ENCODE measurements around the gene EXOC7.
"Not testable (repeated sequence)": the region's sequence is repeated elsewhere in the genome, so short reads cannot be mapped to it uniquely, and the experiment has no call there.

The EXOC7 gene

DNA sequence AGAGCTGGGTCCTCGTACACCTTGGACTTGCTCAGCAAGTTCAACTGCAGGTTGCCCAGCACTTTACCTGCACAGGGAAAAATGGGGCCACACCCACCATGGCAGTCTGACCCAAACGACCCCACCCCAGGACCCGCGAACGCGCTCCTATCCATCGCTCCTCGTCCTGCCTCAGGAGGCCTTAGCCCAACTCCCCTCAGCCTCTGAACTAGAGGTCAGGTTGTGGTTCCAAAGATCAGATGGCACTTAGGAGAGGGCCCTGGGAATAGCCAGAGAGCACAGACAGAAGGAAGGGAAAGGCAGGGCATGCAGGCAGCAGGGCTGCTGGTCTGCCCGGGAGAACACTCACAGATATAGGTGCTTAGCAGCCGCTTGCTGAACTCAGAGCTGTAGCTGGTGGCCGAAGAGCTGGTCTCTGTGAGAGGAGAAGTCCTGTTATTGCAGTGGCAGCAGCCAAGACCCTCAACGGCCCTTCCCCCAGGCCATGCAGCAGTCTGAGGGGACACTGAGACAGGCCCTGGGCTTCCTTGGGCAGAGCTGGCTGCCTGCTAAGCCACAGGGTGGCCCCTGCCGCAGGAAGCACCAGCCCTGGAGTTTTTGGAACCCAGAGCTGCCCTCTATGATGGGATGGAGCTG is 17.7 kb downstream of the EXOC7 start:
- DNase-seq, result no peak

DNA sequence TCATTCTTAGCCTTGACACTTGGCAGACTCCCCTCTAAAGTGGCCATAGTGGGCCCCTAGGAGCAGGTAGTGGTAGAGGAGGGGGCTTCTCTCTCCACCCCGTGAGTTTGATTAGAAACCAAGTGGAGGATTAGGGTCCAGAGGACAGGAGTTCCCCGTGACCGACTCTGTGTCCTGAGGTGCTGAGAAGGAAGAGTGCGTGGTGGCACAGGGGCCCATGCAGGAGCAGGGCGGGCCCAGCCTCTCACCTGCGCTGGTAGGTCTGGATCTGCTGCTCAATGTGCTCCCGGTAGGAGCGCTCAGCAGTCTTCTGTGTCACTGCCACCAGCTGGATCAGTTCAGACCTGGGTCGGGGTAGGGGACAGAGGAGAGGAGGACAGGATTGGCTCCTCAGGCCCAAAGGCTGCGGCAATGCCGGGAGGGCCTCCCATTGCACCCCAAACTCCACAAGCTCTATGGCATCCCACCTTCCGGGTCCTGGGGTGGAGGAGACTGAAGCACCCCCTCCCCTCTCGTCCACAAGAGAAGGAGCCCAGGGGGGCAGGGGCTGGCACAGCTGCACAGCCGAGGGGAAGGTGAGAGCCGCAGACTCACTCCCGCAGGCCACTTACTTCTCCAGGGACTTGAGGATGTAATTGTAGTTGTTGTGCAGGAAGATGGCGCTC is 18.4 kb downstream of the EXOC7 start:
- DNase-seq, result no peak

DNA sequence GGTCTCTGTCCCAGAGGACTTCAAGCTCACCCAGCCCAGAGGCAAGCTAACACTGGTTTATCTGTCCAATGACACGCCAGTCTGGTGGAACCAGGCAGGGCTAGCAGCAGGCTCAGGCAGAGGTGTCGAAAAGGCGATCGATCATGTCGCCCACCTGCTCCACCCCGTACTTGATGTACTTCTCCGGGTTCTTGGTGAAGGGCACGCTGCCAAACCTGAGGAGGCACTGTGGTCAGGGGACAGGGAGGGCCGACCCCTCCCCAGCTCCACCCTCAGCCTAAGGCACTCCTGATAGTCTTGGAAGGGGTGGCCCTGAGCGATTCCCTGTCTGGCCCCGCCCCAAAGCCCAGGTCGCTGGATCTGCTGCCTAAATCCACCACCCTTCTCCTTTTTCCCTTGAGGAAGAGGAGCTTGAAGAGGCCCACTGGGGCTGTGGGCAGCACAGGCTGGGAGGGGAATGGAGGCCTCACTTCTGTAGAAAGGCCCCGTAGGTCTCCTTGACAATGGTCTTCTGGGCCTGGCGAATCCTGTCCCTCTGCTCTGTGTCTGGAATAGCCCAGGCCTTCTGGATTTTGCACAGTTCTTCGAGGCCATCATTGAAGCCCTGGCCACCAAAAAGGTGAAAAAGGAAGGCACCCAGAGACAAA is 19.9 kb downstream of the EXOC7 start:
- DNase-seq, result no peak

DNA sequence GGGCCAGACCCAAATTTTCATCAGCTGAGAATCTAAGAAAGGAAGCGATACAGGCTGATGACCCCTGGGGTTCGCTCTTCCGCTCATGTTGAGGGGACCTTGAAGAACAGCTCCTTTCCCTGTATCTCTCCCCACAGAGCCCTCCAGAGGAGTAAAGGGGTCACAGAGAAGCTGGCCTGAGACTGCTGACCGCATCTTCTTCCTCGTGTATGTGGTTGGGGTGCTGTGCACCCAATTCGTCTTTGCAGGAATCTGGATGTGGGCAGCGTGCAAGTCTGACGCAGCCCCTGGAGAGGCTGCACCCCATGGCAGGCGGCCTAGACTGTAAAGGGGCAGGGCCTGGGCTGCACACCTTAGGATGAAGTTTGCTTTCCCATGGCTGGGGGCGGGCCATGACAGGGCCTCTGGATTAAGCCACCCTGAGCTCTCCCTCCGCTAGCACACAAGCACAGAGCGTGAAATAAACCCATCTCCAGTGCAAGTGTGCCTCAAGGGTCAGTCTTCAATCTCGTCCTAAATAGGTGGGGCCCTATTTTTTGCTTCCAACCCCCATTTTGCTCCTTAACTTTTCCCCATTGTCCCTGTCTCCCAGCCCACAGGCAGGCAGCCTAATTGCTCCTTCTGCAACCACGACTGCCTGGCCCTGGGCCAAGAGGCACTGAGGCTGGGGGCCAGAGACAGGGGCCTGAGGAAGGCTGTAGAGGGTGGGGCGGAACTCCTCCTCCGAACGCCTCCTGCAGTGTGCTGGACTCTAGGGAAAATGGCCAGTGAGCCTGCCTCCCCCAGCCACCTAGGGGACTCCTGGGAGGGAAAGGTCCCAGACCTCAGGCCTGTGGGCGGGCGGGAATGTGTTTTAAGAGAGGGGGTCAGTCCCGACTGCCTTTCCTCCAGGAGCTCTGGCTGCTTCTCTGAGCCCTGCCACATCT is 21.0 kb downstream of the EXOC7 start:
- peak; percentile 36 for DNase-seq

DNA sequence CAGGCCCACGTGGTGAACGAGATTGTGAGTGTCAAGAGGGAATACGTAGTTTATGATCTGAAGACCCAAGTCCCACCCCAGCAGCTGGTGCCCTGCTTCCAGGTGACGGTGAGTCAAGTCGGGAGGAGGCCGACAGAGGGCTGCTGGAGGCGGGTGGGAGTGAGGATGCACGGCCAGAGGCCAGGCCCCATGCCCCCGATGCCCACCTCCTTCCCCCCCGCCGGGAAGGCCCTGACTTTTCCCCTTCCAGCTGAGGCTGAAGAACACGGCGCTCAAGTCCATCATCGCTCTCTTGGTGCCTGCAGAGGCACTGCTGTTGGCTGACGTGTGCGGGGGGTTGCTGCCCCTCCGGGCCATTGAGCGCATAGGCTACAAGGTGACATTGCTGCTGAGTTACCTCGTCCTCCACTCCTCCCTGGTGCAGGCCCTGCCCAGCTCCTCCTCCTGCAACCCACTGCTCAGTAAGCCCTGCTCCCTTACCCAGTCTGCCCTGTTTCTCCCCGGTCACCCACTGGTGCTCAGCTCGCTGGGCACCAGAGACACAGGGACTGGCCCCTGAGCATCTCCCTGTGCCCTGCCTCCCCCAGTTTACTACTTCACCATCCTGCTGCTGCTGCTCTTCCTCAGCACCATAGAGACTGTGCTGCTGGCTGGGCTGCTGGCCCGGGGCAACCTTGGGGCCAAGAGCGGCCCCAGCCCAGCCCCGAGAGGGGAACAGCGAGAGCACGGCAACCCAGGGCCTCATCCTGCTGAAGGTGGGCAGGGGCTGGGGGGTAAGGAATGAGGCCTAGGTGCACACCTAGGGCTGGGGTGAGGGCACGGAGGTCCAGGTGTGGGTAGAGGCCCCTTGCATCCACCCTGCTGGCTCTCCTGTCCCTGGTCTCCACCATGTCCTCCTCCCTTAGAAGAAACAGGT is 22.0 kb downstream of the EXOC7 start:
- peak; percentile 29 for DNase-seq

DNA sequence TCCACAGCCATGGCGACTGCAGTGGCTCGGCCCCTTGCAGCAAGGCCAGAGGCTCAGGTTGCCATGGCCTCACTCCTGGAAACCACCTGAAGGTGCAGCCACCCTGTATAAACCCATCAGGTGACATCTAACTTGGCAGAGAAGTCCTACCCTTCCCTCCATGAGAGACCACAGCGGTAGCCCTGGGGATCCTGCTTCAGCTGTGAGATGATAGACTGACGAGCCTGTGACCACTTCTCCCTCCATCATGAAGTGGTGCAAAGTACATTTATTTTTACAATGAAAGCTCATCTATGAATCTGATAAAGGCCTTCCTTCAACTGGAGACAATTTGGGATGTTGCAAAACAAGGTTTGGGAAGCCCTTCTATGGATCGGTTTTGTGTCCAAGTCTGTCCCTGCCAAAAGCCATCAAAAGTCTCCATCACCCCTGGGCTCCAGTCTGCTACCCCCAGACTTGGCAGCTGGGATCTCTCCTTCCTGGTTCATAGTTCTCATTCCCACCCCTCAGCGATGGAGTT is 22.8 kb downstream of the EXOC7 start:
- DNase-seq, result no peak

DNA sequence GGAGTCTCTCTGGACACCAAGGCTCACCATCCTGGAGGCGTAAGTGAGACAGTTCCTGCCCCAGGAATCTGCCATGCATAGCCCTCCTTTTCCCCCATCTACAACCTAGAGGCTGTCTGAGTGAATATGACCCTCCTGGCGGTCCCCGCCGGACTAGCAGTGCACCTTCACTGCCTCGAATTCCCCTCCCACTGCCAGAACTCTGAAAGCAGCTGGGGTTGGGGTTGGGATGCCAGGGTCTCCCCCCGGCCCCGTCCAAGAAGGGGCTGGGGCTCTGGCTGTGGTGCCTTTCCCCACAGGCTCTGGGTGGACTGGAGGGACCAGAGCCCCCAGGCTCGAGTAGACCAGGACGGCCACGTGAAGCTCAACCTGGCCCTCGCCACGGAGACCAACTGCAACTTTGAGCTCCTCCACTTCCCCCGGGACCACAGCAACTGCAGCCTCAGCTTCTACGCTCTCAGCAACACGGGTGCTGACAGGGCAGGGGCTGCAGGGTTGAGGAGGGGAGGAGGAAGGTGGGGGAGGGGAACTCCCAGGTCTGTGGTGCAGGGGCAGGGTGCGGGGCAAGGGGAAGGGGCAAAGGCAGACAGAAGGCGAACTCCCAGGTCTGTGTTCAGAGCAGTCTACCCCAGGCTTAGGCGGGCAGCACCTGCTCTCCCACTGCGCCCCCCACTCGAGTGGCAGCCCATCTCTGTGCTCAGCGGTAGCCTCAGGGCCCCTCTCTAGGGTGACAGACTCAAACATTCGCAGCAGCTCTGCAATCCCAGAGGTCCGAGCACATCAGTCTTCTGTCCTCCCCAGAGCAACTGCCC is 23.4 kb downstream of the EXOC7 start:
- DNase-seq, result peak; percentile 48

DNA sequence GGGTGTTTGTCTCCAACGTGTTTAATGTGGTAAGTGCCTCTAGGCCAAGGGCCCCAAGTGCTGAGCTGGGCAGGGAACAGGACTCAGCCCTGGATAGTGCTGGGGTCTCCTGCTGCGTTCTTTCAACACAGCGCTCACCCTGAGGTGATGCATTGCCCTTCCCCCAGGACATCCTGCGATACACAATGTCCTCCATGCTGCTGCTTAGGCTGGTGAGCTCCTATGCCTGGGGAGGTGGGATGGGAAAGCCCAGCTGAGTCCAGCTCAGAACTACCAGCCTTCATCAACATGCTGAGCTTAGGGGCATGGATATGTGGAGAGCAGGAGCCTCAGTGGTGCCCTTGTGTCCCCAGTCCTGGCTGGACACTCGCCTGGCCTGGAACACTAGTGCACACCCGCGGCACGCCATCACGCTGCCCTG is 24.0 kb downstream of the EXOC7 start:
- DNase-seq, result peak; percentile 23

DNA sequence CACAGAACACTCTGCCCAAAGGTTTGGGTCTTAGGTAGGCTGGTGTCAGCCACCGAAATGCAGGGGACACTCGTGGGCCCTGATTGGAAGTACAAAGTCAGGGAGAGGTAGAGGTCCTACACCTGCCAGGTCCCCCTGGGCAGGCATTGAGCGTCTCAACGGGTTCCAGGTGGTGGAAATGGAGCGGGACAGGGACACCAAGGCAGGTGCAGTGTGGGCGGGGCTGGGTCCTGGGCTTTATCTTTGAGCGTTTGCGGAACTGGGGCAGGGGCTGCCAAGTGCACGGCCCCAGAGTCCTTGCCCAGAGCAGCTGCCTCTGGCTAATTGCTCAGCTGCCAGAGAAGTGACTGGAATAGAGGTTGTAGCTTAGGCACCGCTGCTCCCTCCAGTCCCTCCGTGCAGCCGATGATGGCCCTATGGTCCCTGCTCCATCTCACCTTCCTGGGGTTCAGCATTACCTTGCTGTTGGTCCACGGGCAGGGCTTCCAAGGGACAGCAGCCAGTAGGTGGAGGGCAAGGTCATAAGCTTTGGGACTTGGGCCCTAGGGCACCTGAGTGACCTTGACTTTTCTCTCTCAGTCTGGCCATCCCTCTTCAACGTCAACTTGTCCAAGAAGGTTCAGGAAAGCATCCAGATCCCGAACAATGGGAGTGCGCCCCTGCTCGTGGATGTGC is 24.6 kb downstream of the EXOC7 start, which contains the start of gene ZACN:
Gene ZACN (plus strand): TSS at position 323 of the 675 bp plus-strand sequence. CDS start 83 bp downstream, at position 406.
- peak; percentile 19 for DNase-seq

DNA sequence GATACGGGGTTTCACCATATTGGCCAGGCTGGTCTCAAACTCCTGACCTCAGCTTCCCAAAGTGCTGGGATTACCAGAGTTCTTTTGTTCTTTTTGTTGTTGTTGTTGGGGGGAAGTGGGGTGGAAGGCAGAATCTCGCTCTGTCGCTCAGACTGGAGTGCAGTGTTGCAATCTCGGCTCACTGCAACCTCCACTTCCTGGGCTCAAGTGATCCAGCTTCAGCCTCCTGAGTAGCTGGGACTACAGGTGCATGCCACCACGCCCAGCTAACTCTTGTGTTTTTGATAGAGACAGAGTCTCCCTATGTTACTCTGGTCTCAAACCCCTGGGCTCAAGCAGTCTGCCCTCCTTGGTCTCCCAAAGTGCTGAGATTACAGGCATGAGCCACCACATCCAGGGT is 25.2 kb downstream of the EXOC7 start:
- not testable (repeated sequence) for DNase-seq

DNA sequence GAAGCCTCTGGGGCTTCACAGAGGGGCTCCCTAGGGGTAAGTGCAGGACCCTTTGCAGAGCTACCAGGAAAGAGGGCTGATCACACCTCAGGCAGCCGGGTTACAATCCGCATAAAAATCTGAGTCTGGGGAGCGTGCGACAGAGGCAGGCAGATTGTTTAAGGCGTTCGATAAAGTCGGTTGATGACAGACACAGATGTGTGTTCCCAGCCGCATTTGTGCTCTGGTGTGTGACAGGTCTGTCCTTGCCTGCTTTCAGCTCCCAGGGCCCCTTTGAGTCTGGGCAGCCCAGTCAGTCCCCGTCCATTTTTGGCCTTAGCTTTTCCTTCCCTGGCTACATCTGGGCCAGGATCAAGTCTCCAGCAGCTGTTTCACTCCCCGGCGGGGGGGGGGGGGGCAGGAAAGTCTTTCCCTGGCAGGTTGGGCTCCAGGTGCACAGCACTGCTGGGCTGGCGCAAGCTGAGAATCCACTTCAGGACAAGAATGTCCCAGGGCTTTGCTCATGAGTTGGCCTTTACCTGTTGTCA is 25.9 kb downstream of the EXOC7 start:
- peak; percentile 48 for DNase-seq

DNA sequence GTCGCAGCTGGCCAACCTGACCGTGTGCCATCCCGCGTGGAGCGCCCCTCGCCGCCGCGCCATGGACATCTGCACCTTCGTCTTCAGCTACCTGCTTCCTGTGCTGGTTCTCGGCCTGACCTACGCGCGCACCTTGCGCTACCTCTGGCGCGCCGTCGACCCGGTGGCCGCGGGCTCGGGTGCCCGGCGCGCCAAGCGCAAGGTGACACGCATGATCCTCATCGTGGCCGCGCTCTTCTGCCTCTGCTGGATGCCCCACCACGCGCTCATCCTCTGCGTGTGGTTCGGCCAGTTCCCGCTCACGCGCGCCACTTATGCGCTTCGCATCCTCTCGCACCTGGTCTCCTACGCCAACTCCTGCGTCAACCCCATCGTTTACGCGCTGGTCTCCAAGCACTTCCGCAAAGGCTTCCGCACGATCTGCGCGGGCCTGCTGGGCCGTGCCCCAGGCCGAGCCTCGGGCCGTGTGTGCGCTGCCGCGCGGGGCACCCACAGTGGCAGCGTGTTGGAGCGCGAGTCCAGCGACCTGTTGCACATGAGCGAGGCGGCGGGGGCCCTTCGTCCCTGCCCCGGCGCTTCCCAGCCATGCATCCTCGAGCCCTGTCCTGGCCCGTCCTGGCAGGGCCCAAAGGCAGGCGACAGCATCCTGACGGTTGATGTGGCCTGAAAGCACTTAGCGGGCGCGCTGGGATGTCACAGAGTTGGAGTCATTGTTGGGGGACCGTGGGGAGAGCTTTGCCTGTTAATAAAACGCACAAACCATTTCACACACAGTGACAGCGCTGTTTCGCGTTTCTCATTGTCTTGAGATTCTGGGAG is 26.6 kb downstream of the EXOC7 start:
- DNase-seq, result no peak

DNA sequence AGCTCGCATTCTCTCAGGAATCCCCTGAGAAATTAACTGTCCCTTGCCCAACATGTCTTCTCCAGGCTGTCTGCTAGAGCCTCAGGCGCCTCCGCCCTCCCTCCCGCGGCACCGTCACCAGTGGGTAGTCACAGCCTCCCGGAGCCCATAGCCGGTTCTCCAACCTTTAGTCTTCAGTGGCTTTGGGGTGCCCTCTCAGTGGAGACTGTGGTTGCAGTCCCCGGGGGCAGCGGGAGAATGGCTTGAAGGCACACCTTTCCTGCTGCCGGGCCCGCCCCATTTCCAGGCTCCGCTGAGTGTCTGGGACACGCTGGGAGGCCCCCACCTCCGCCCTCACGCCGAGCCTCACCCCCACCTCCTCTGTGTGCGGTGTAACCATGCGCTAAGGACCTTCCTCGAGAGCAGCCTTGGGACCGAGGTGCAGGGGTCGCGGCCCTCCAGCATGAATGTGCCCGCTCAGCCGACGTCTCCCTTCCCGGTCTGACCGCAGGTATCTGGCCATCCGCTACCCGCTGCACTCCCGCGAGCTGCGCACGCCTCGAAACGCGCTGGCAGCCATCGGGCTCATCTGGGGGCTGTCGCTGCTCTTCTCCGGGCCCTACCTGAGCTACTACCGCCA is 27.3 kb downstream of the EXOC7 start:
- no peak for DNase-seq

DNA sequence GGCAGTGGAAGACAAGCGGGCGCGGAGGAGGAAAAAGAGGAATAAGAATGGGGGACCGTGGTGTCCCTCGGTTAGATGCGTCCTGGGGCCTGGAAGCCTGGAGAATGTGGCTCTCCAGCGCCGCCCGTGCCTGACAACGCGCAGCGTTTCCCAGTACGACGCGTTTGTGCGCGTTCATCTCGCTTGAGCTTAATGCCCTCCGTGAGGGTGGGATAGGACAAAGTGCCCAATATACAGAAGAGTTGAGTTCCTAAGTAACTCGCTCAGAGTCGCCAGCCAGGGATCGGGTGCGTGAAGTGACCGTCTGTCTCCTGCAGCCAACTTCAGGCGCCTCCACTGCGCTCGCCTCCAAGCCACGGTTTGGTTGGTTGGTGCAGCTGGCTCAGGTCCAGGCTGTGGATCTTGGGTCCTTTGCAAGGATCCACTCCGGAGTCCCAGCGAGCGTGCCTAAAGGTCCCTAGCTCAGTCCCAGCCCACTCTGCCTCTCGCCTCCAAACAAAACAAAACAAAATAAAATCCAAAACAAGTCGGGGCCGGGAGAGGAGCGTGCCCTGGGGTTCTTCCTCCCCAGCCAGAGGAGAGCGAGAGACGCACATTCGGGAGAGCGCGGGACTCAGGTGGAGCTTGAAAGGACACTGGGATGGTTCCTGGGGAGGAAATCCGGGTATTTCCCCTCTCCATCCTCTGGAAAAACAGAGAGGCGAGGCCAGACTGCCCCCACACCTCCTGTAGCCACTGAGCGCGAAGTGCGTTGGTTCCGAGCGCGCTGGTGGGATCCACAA is 28.0 kb downstream of the EXOC7 start:
- DNase-seq, result peak; percentile 51

DNA sequence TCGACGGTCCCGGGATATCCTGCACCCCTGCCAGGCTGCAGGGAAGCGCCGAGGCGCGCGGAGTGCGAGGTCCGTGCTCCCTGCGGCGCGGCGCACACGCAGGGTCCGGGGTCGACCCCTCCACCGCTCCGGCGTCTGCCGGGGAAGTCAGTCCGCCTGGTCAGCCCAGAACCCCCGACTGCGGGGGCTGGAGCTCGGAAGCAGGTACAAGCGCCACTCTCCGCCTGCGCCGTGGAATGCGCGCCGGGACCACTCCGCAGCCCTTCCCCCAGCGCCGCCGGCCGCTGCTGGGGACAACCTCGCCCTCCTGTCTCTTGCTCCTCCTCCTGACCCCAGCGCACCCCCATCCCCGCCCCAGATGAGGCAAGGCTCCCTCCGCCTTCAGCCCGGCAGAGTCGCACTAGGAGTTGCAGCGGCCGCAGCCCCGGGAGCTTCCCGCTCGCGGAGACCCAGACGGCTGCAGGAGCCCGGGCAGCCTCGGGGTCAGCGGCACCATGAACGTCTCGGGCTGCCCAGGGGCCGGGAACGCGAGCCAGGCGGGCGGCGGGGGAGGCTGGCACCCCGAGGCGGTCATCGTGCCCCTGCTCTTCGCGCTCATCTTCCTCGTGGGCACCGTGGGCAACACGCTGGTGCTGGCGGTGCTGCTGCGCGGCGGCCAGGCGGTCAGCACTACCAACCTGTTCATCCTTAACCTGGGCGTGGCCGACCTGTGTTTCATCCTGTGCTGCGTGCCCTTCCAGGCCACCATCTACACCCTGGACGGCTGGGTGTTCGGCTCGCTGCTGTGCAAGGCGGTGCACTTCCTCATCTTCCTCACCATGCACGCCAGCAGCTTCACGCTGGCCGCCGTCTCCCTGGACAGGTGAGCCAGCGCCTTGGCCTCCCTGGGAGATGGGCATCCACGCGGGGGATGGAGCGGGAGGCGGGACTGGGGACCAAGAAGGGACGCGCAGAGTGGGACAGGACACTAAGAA is 28.9 kb downstream of the EXOC7 start, which contains the start of gene GALR2:
Gene GALR2 (plus strand): TSS at position 392 of the 974 bp plus-strand sequence. CDS start 103 bp downstream, at position 495.
- DNase-seq, result peak; percentile 21

Measured in NCI-H82 (cell line).